HG03442 (cell line): ENCODE results near the gene JUP.

Experiments used
- ATAC-seq: cut with Tn5 transposase; IDR thresholded peaks from one replicate; pipeline ENCODE4 v1.9.1; 2021; ENCODE audit warnings: mild to moderate bottlenecking, moderate library complexity; ENCODE audit not compliant: unreplicated experiment

JUP gene

DNA sequence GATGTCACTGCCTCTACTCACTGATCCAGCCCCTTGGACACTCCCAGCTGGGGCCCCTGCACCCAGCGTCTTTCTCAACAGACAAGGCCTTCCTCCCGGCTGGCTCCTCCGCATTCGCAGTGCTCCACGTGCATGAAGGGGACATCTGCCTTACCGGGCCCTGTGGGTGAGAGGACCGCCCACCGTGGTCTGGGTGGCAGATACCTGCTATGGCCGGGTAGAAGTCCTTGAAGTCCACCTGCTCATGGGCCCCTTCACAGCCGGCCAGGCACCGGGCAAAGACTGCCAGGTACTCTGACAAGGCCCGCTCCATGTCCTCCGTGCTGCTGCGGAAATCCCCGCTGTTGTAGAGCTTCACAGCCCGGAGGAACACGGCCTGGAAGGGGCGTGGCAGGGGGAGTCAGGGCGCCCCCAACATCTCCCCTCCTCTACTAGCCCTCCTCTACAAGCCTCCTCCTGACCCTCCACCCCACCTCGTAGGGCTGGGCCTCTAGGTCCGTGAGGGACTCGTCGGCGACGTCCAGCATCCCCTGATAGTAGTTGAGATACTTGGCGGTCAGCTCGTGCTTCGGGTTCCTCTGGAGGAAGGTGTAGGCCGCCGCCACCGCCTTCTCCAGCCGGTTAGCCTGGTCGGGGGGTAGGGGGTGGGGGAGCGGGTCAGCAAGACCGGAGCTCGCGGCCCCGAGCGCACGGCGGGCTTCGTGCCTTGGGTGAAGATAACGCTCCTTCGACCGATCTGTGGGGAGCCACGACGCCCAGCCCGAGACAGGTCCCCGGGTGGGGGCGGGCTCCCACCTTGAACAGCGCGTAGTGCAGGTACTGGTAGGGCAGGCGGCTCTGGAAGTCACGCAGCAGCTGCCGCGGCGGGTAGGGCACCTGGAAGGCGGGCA is 24.4 kb upstream of the JUP start:
- no peak for ATAC-seq

DNA sequence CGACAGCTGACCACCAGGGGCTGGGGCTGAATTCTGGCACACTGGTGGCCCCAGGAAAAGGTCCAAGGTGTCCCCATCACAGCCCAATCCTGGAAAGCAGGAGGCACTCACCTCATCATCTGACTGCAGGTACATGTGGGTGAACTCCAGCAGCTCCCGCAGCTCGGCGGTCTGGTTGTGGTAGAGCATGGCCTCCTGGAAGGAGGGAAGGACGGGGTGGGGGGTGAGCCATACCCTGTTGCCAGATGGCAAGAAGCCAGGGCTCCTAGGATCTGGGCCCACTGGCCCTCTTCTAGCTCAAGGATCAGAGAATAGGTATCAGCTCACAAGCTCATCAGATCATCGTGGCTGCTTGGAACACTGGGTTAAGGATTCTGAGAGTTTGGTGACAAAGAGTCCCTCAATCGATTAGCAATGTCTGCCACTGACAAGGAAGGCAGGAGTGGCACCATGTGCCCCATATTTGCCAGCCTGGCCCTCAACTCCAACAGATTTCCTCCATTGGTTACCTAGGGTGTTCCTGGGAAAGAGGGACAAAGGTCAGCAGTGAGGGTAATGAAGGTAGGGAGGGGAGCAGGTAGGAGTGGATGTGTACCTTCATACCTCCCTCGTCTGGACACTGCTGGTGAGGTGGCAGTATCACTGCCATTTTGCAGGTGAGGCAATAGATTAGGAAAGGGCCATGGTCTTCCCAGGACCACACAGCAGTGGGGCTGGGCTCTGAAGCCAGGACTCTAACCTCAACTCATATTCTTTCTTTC is 20.4 kb upstream of the JUP start:
- no peak for ATAC-seq

DNA sequence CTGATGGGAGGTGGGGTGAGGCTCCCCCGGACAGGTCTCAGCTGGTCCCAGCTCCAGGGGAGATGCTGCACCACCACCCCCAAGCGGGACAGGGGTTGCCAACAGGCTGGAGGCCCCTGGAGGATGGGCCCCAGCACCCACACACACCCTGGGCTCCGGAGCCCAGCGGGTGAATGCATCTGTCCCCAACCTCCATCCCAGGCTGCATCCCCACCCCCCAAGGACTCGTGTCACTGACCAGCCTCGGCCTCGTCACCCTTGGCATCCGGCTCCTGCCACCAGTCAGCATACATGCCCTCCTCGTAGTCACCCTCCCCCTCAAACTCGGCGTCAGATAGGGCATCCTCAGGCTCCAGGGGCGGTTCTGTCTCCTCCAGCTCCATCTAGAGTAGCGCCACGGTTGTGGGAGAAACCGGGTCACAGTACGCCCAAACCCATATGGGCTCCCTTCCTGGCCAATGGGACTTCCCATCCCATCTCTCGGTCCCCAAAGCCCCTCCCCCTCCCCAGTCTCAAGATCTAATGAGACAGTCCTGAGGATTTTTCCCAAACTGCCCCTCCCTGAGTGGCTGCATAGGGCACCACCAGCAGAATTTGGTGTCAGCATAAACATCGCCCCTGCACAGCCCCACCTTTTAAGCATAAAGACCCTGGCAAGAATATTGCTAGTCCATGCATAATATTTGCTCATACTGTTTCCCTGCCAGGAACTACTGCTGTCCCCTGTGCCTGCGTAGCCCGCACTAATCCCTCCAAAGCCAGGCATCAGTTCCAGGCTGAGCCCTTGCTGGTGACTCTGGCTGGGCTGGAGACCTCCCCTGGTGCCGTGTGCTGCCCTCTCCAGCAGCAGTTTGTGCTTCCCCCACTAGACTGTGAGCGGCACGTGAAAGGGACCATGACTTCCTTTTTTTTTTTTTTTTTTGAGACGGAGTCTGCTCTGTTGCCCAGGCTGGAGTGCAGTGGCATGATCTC is 16.8 kb upstream of the JUP start:
- ATAC-seq = no peak

DNA sequence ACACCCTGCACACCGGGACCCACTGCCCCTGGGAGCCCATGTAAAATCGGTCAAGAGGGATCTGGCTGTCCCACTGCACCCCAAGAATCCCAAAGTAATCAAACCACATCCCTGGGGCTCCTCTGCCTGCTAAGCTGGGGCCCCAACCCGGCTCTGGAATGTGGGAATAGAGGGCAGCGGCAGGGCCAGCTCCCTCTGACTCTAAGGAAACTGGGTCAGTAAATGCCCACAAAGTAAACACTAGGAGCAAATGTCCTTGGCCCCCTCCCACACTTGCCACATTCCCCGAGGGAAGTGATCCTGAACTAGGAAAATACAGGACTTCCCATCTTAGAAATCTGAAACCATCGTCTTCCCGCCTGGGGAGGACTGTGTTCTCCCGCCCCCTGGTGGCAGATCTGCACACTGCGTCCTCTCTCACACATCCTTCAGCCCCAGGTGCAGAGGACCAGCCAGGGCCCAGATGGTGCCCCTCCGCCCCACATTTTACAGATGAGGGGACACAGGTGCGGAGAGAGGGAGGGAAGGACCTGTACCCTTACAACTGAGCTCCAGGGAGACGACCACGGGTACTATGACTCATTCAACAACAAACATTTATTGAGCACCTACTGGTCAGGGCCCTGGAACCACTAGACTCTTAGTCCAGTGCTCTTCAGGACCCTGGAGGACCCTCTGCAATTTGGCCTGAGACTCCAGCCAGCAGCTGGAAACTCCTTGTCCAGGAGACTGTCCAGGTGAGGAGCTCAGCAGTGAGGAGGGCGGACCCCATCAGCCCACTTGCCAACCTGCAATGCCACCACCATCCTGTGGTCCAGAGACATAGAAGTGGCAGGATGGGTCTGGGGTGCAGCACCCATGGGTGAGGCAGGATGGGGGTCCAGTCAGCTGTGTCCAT is 15.1 kb upstream of the JUP start:
- ATAC-seq = no peak

- no peak for ATAC-seq
Observed at GRCh38 chr17:41800601-41801373, 14.3 kb upstream of the JUP start.

DNA sequence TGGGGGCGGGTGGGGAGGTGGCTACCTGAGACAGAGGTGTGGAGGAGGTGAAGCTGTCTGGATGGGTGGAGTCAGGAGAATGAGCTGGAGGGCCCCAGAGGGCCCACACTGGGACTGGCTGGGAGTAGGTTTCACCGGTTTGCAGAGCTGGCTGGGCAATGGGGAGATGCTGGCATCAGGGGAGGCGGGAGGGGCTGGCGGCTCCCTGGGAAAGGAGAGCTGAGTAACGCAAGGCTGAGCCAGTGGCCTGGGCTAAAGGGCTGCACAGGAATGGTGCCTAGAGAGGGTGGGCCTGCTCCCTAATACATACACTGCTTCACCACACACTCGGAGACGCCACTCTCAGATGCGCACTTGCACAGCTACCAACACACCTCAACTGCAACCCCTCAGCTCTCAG is 12.9 kb upstream of the JUP start:
- ATAC-seq = no peak

GRCh38 chr17:41797377-41797776 is 10.9 kb upstream of the JUP start:
- no peak for ATAC-seq

GRCh38 chr17:41796121-41796895 is 9.8 kb upstream of the JUP start:
- ATAC-seq = no peak

DNA sequence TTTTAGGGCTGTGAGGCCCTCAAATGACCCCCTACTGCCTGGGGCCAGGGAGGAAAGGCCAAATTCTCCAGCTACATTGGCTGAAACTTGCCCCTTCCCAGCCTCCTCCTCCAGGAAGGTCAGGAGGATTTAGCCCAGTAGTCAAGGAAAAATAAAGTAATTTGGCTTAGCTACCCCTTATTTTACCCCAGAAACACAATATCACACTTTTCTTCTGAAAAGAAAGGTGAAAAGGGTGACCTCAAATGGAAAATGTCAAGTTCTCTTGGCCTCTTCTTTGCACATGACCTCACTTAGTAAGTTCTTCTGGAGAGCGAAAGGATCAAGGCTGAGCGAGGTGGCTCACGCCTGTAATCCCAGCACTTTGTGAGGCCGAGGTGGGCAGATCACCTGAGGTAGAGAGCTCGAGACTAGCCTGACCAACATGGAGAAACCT is 8.0 kb upstream of the JUP start:
- ATAC-seq = no peak

DNA sequence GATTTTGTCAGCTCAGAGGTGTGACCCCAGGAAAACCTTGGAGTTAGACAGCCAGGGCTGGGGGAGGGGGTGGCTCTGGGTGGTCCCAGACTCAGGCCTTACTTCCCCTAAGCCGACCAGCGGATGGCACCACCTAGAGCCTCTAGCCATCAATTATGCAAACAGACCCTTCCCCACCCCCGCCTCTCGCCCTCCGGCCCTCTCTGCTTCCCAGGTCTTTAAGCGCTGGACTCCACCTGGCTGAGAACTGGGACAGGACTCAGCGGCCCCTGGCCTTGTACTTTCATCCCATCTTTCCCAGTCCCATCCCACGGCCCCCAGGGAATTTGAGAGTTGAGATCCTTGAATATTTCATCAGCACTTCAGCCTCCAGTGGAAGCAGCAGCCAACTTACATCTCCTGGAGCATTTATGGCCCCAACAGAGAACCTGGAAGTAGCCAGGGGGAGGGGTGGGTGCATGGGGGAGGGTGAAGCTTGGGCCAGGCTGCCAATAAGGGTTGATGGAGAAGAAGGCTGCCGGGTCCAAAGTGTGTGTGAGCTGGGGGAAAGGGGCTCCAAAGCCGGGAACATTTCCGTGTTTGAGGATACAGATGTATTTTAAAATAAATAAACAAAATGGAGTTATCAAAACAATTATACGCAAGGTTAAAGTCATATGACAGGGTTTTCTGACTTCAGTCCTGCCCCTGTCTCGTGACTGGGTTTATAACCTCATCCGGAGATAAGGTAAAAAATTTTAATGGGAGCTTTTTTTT is 7.5 kb upstream of the JUP start:
- ATAC-seq = no peak

DNA sequence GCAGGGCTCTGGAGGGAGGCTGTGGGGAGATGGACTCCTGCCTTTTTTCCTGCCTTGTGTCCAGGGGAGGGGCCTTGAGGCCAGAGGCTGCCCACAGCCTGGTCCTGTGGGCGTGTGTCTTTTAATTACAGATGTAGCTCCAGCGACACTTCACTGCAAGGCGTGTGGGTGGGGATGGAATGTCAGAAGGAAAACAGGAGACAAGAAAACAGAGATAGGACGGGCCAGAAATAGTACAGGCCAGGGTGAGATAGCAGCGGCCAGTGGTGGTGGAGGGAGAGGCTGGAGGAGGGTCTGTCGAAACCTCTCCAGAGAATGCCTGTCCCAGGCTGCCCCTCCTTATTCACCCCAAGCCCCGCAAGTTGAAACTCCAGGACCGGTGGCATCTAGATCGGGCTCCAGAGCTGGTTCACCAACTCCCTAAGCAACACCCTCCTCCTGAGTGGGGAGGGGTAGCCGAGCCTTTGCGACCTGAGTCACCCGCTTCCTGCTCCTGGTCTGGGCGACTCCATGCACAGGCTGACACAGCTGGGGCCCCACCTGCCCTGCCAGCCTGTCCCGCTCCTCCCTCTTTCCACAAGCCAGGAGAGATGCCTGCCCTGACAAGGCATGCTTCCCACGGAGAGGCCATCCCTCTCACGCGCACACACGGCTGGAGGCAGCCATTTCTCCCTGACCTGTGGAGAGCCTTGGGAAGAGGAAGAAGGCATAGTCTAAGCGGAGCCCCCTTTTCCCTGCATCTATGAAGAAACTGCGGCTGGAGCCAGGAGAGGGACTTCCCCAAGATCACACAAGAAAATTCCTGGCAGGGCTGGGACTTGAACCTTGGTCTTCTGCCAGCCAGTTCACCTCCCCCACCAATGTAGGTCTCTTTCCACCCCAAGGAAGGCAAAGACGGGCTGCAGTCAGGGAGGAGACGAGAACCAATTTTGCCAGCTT is 6.6 kb upstream of the JUP start:
- ATAC-seq = no peak

DNA sequence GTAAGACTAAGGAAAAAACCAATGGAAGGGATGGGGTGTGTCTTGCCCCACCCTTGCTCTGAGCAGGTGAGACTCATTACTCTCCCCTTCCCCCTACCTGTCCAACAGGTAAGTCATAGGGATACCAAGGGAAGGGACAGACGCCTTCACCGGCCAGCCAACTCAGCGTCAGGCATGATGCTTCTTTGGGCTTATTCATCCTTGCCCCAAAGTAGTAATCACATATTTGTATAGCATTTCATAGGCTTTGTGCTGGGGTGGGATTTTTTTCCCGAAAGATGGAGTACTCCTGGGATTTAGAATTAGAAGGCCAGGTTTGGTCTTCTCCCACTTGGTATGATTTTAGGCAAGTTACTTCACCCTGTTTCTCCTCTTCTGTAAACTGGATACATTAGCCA is 509 bp upstream of the JUP start:
- ATAC-seq = no peak

DNA sequence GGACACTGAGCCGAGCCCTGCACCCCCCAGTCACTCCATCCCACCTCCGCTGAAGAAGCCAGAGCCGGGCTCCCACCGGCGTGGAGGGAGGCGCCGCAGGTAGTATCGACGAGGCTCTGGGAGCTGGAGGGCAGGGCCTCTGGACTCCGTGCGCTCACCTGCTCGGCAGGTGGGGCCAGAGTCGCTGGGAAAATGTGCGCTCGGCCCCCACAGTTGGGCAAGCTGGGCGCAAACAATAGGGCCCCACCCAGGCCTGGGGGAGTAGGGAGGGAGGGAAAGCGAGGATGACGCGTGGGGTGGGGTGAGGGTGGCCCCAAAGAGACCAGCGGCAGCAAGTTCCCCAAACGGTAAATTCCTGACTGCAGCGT is 668 bp downstream of the JUP start:
- ATAC-seq = no peak

DNA sequence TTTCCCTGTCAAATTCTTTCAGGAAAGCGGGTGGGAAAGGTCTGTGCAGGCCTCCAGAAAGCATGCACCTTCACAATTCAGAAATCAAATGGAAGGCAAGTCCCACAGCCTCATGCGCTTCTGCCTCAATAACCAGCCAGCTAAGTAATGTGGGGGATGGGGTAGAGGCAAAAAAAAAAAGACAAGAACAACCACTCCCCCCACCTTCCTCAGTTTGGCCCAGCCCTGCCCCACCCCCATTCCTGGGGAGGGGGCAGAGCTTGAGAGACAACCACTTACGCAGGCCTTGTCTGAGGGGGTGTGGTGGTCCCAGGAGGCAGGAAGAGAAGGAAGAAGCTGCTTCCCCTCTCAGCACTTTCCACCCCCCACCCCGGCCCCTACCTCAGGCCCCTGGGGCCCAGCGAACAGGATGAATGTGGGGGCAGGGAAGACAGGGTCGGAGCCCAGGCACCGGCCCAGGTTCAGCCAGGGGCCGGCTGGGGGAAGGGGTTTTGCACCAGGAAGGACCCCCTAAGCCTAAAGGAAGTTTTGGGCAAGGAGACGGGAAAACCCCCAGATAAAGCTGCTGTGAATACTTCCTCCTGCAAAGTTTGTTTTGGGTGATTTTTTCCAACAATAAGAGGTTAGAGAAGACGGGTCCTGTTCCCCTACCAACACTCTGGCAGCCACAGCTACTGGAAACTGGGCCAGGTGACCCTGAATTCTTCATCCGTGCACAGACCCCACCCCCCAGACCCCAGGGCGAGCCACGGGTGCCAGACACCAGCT is 1.2 kb downstream of the JUP start:
- no peak for ATAC-seq

GRCh38 chr17:41784207-41784744 is 2.2 kb downstream of the JUP start:
- ATAC-seq = no peak

DNA sequence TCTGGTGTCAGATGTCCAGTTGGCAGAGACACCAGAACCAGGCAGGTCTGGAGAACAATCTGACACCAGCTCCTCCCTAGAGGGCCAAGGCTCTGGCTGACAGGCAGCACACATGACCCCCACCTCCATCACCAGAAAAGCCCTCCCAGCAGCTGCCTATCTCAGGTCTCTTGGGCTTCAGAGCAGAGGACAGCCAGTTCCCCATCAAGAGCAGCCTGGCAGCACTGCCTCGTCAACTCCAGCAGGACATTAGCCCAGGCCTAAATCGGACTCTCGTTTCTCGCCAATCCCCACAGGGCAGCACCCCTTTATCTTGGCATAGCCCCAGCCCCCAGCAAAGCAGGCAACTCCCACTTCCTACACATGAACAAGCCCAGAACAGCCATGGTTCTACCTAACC is 4.4 kb downstream of the JUP start:
- no peak for ATAC-seq
